ENCODE measurements around the gene TTF1. TPM values are rescaled to one million over a fixed set of nuclear protein-coding genes. Genes with fewer than 3 reads are reported as not detected.

The TTF1 gene
- polyA plus RNA-seq, 1 experiment = 5.9 TPM

GRCh38 chr9:132369421-132369820 lies 37.2 kb downstream of the TTF1 start:
- TF ChIP-seq CTCF (IDR thresholded peaks at IDR 0.05; ENCODE audit: insufficient read depth, low read depth, low read length) = no peak
- POLR2A ChIA-PET = no interaction called here
- Histone ChIP-seq H3K36me3 (ENCODE audit: control insufficient read depth, insufficient read depth, low read length) (no peaks in the 10 kb centered on the region), H3K27me3 (ENCODE audit: control insufficient read depth, insufficient read depth, low read length) (no peaks in the 10 kb centered on the region), H3K4me3 (ENCODE audit: low read depth, low read length) (no peak overlapping the region)
- no peak for DNase-seq (ENCODE audit: low read depth)
- CTCF ChIA-PET = no interaction called here

- TF ChIP-seq CTCF (IDR thresholded peaks at IDR 0.05; ENCODE audit: insufficient read depth, low read depth, low read length) = no peak
- ChIA-PET POLR2A (no interaction called here), CTCF (interaction anchor here (1.1 kb wide), 1 partner anchor 17 kb away, joined by 3 read pairs; no protein-coding TSS in a partner anchor)
- no peak overlapping the region for H3K4me3 ChIP-seq (ENCODE audit: low read depth, low read length)
- no peaks in the 10 kb centered on the region for H3K27me3 ChIP-seq (ENCODE audit: control insufficient read depth, insufficient read depth, low read length)
- H3K36me3 ChIP-seq (ENCODE audit: control insufficient read depth, insufficient read depth, low read length) = no peaks in the 10 kb centered on the region
- DNase-seq (ENCODE audit: low read depth) = no peak
Measured at GRCh38 chr9:132367613-132368313, 38.9 kb downstream of the TTF1 start.

- DNase-seq (ENCODE audit: low read depth) = no peak
- Histone ChIP-seq H3K4me3 (ENCODE audit: low read depth, low read length) (no peak overlapping the region), H3K27me3 (ENCODE audit: control insufficient read depth, insufficient read depth, low read length) (no peaks in the 10 kb centered on the region), H3K36me3 (ENCODE audit: control insufficient read depth, insufficient read depth, low read length) (no peaks in the 10 kb centered on the region)
- ChIA-PET CTCF (no interaction called here), POLR2A (no interaction called here)
- TF ChIP-seq CTCF (IDR thresholded peaks at IDR 0.05; ENCODE audit: insufficient read depth, low read depth, low read length) = no peak
Measured at GRCh38 chr9:132366481-132366880, 40.2 kb downstream of the TTF1 start.

GRCh38 chr9:132365986-132366385 lies 40.7 kb downstream of the TTF1 start:
- H3K36me3 ChIP-seq (ENCODE audit: control insufficient read depth, insufficient read depth, low read length) = no peaks in the 10 kb centered on the region
- H3K27me3 ChIP-seq (ENCODE audit: control insufficient read depth, insufficient read depth, low read length) = no peaks in the 10 kb centered on the region
- ChIA-PET POLR2A (no interaction called here), CTCF (no interaction called here)
- H3K4me3 ChIP-seq (ENCODE audit: low read depth, low read length) = no peak overlapping the region
- no peak for TF ChIP-seq CTCF (IDR thresholded peaks at IDR 0.05; ENCODE audit: insufficient read depth, low read depth, low read length)
- DNase-seq (ENCODE audit: low read depth) = no peak

GRCh38 chr9:132364068-132364467 lies 42.6 kb downstream of the TTF1 start:
- POLR2A ChIA-PET = no interaction called here
- no peaks in the 10 kb centered on the region for H3K36me3 ChIP-seq (ENCODE audit: control insufficient read depth, insufficient read depth, low read length)
- no peaks in the 10 kb centered on the region for H3K27me3 ChIP-seq (ENCODE audit: control insufficient read depth, insufficient read depth, low read length)
- no peak for DNase-seq (ENCODE audit: low read depth)
- no peak overlapping the region for H3K4me3 ChIP-seq (ENCODE audit: low read depth, low read length)
- CTCF ChIA-PET = no interaction called here
- no peak for TF ChIP-seq CTCF (IDR thresholded peaks at IDR 0.05; ENCODE audit: insufficient read depth, low read depth, low read length)
